Breast epithelium (tissue), 4 donors: Measurements from ENCODE around the gene AFF4. TPM values are rescaled to one million over a fixed set of nuclear protein-coding genes. Genes with fewer than 3 reads are reported as not detected.

ENCODE experiments used
- DNase-seq, 2 donors: peaks; one replicate each; pipeline ENCODE4 v3.0.0-alpha.2; 2019; ENCODE audit warnings: low spot score in 2 of 2
- H3K27ac ChIP-seq, 2 donors: fragments of 200-600 bp; sonication (generic) in 1 of 2; one replicate each; pipeline ENCODE4 v1.5.1; 2016 to 2019; ENCODE audit warnings: mild to moderate bottlenecking in 1 of 2
- H3K27me3 ChIP-seq, 2 donors: fragments of 200-600 bp; sonication (generic) in 1 of 2; one replicate each; pipeline versions ENCODE4 v1.5.1 to v1.6.0; 2017 to 2019; ENCODE audit warnings: control low read depth in 1 of 2, mild to moderate bottlenecking in 1 of 2
- H3K36me3 ChIP-seq: fragments of 200-600 bp; one replicate; pipeline ENCODE4 v1.5.1; 2019
- H3K4me1 ChIP-seq, 2 donors: fragments of 200-600 bp; sonication (generic); one replicate each; pipeline ENCODE4 v1.5.1; 2016 to 2019; ENCODE audit warnings: control low read depth in 1 of 2
- H3K4me3 ChIP-seq, 3 donors: fragments of 200-600 bp; sonication (generic); 1 replicate in 2 of 3; 2 replicates in 1 of 3; pipeline ENCODE4 v1.5.1; 2016 to 2019; ENCODE audit warnings: mild to moderate bottlenecking in 3 of 3, moderate library complexity in 2 of 3
- H3K9me3 ChIP-seq, 2 donors: fragments of 200-600 bp; sonication (generic) in 1 of 2; one replicate each; pipeline ENCODE4 v1.5.1; 2016 to 2019; ENCODE audit warnings: control low read depth in 1 of 2
- POLR2A ChIP-seq: fragments of 450-650 bp; IDR thresholded peaks from one replicate; pipeline ENCODE4 v1.6.1; 2016; ENCODE audit warnings: antibody characterized with exemption, mild to moderate bottlenecking, moderate library complexity
- POLR2AphosphoS5 ChIP-seq, 3 donors: sonication (generic); formaldehyde crosslinking; IDR thresholded peaks; one replicate each; pipeline ENCODE4 v1.6.1; 2017; ENCODE audit warnings: antibody characterized with exemption in 3 of 3
- intact Hi-C: fragments of 100-400 bp; cut with DNase I; formaldehyde crosslinking; loops from one replicate; pipeline ENCODE4 v1.15.1; 2023; ENCODE audit warnings: low total_unique reads
- total RNA-seq, 3 donors: library from RNA; depleted of rRNA; stranded (reverse); fragments of >200 nt; gene quantifications; one replicate each; pipeline ENCODE4 v1.1.0, GENCODE V29; 2016
- TF ChIP-seq, protein P1 (sequence below), 3 donors: fragments of 450-650 bp; IDR thresholded peaks; one replicate each; pipeline ENCODE4 v1.5.1; 2016 to 2017; ENCODE audit warnings: antibody characterized with exemption in 3 of 3, mild to moderate bottlenecking in 3 of 3, moderate library complexity in 3 of 3

AFF4 gene
- total RNA-seq, 3 donors from 2014 or later: 70.2 to 108 (median 75.4) TPM

DNA sequence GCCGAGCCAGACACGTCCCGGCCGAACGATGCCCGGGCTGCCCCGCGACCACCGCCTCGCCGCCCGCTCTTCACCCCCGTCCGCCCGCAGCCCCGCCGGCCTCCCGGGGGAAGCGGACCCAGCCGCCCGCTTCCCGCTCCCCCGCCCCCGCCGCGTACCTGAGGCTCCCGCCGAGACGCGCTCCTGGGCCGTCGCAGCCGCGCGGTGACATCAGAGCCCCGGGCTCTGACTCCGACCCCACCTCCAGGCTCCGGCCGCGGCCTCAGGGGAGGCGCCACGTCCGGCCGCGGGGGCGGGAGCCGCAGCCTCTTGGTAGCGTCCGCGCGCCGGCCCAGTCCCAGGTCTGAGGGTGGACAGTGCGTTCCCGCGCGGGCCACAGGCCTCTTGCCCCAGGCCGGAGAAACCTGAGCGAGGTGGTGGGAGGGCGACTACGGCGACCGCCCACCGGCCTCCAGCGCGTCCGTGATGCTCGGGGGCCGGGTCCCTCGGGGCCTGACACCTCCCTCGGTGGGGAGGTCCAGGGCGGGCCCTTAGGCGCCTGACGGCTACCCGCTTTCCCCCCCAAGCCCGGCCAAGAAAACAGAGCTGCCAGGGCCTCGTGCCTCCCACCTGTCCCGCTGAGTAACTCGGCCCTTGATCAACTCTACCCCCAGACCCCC lies 132.9 kb downstream of the AFF4 start, which contains the start of gene SHROOM1:
Gene SHROOM1, minus strand, starts transcription at position 212 of the 659 bp plus-strand sequence. CDS start 4,507 bp downstream, outside the sequence.
- TF ChIP-seq, protein P1, sequence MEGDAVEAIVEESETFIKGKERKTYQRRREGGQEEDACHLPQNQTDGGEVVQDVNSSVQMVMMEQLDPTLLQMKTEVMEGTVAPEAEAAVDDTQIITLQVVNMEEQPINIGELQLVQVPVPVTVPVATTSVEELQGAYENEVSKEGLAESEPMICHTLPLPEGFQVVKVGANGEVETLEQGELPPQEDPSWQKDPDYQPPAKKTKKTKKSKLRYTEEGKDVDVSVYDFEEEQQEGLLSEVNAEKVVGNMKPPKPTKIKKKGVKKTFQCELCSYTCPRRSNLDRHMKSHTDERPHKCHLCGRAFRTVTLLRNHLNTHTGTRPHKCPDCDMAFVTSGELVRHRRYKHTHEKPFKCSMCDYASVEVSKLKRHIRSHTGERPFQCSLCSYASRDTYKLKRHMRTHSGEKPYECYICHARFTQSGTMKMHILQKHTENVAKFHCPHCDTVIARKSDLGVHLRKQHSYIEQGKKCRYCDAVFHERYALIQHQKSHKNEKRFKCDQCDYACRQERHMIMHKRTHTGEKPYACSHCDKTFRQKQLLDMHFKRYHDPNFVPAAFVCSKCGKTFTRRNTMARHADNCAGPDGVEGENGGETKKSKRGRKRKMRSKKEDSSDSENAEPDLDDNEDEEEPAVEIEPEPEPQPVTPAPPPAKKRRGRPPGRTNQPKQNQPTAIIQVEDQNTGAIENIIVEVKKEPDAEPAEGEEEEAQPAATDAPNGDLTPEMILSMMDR (IDR thresholded peaks at IDR 0.05): no peak
- peak in 1 of 3 donors; percentile 19 for TF ChIP-seq POLR2AphosphoS5 (IDR thresholded peaks at IDR 0.05)
- no peak for TF ChIP-seq POLR2A
- no peak for DNase-seq
- Histone ChIP-seq H3K4me1 (no peaks in the 10 kb centered on the region), H3K27ac (peak within 1 kb of the TSS; percentile 87 to 89), H3K27me3 (no peaks in the 10 kb centered on the region), H3K36me3 (no peaks in the 10 kb centered on the region), H3K9me3 (no peaks in the 10 kb centered on the region), H3K4me3 (peak within 1 kb of the TSS; percentile 59 to 84 (median 81))
- intact Hi-C loops: no loop called here

DNA sequence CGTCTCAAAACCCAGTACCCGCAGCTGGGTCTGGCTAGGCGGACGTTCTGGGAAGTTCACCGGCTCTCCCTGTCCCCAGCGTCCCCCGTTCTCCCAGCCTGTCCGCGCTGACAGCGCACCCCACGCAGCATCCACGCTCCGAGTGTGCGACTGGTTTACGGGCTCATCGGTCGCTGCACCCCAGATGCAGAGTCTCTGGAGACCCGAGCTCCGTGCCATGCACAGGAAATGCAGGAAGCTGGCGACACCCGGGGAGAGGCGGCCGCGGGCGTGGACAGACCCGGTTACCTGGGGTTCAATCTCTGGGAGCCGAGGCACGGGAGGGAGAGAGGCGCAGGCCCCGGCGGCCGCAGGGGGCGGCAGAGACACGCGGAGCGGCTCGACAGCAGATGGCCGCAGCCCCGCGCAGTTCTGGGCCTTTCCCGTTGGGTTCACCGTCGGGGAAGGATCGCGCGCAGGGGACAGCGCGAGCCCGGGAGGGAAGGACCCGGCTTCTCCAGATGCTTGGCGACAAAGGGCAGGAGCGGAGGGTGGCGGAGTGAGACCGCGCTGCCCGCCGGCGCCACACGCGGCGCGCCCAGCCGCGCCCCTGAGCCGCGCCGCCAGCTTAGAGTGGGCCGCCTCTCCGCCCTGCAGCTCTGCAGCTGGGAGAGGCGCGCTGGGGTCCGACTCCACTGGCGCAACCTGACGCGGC lies 133.5 kb downstream of the AFF4 start:
- TF ChIP-seq POLR2A: no peak
- TF ChIP-seq, protein P1 (IDR thresholded peaks at IDR 0.05): peak; percentile 70 to 85 (median 78)
- TF ChIP-seq POLR2AphosphoS5 (IDR thresholded peaks at IDR 0.05): peak in 2 of 3 donors; percentile 17 to 44
- intact Hi-C loops: loop anchor here (1.0 kb wide), 1 partner anchor 35 kb away; no protein-coding TSS in a partner anchor
- DNase-seq: peak; percentile 67 to 80
- Histone ChIP-seq H3K36me3 (no peaks in the 10 kb centered on the region), H3K27me3 (no peaks in the 10 kb centered on the region), H3K4me1 (no peaks in the 10 kb centered on the region), H3K4me3 (peak overlapping the region; percentile 59 to 84 (median 81)), H3K27ac (peak overlapping the region; percentile 87 to 89), H3K9me3 (no peaks in the 10 kb centered on the region)

DNA sequence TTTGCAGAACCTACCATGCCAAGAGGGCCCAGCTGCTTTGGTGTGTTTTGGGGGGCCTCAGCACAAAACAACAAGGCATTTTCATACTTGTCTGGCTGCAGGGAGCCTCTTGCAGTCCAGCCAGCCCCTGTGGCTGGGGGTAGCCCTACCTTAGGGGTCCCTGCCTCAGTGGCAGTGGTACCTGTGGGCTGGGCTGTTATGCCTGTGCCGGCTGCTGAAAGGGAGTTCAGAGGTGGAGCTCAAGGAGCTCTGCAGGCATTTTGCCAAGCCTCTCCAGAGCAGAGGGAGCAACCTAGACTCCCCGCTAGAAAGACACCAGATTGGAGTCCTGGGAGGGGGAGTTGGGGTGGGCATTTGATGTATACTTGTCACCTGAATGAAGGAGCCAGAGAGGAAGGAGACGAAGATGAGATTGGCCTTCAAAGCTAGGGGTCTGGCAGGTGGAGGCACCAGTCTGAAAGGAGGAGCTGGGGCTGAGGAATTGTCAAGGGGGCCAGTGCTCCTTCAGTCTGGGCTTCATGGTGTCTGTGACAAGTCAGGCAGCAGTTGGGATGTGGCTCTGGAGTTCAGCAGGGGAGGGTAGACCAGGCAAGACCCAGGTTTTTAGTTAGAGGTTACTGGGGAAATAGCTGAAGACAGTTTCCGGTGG lies 134.5 kb downstream of the AFF4 start:
- Histone ChIP-seq H3K9me3 (no peaks in the 10 kb centered on the region), H3K4me3 (peak overlapping the region in 2 of 3 donors; percentile 81 to 84), H3K4me1 (no peaks in the 10 kb centered on the region), H3K36me3 (no peaks in the 10 kb centered on the region), H3K27ac (no peak overlapping the region), H3K27me3 (no peaks in the 10 kb centered on the region)
- intact Hi-C loops: loop anchor here (1.0 kb wide), 1 partner anchor 36 kb away; no protein-coding TSS in a partner anchor
- DNase-seq: no peak
- TF ChIP-seq POLR2A: no peak
- no peak for TF ChIP-seq POLR2AphosphoS5 (IDR thresholded peaks at IDR 0.05)
- TF ChIP-seq, protein P1 (IDR thresholded peaks at IDR 0.05): no peak

DNA sequence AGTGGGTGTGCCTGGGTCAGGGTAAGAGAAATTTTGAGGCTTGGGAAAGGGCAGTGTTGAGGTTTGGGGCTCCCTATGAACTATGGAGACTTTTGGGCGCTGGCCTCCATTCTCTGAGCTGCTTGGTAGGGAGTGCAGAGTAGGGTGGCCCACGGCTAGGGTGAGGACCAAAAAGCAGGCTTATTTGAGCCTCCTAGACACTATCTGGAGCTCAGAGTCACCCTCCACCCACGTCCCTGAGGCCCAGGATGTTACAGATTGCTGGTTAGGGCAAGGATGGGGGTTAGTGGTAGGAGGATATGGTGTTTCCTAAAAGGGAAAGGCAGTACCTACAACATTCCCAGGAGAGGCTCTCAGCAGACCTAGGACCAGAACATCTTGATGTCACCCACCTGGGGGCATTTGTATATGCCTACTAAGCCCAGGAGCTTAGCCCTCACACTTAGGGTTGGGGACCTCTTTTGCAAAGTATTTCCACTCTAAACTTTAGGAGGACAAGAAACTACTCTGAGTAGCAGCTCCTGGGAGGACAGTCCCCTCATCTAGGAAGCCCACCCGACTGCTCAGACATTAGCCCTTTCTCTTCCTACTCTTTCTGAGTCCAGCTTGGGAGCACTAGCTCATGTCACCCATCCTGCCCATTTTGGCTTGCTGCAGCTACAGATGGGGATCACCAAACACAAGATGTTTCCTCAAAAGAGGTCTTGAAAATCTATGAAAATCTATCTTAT lies 135.3 kb downstream of the AFF4 start:
- Histone ChIP-seq H3K27ac (no peak overlapping the region), H3K9me3 (no peaks in the 10 kb centered on the region), H3K27me3 (no peaks in the 10 kb centered on the region), H3K36me3 (no peaks in the 10 kb centered on the region), H3K4me3 (no peak overlapping the region), H3K4me1 (no peaks in the 10 kb centered on the region)
- intact Hi-C loops: no loop called here
- TF ChIP-seq, protein P1 (IDR thresholded peaks at IDR 0.05): no peak
- TF ChIP-seq POLR2AphosphoS5 (IDR thresholded peaks at IDR 0.05): no peak
- no peak for TF ChIP-seq POLR2A
- DNase-seq: no peak
